ENCODE measurements around the gene PIGA. TPM values are rescaled to one million over a fixed set of nuclear protein-coding genes. Genes with fewer than 3 reads are reported as not detected.

PIGA gene
- total RNA-seq, 1 experiment from 2014 or later: 13.9 TPM

GRCh38 chrX:15366506-15367352 is 31.4 kb upstream of the PIGA start:
- Mint-ChIP-seq H3K36me3 (ENCODE audit: insufficient read depth in 1 of 3, low read depth in 3 of 3) (no peaks in the 10 kb centered on the region; a peak in 1 of 7 replicates), H3K4me1 (peaks cover 5 to 10% of the 10 kb centered on the region in 2 experiments)
- H4K5ac ChIP-seq (ENCODE audit: insufficient read length, low read depth, low read length): no peak overlapping the region

More at GRCh38 chrX:15366506-15367352, 31.4 kb upstream of the PIGA start:
- Histone ChIP-seq H3K79me1 (ENCODE audit: insufficient read depth, low read depth, low read length, poor library complexity, severe bottlenecking) (no peaks in the 10 kb centered on the region), H3K27ac (ENCODE audit: insufficient read length, low read depth, low read length) (no peak overlapping the region), H3K4ac (ENCODE audit: low read depth, low read length) (no peak overlapping the region), H3T11ph (ENCODE audit: low read length) (no peak overlapping the region), H2BK20ac (ENCODE audit: low read depth, low read length, poor library complexity, severe bottlenecking) (no peak overlapping the region), H2BK15ac (ENCODE audit: low read depth, low read length) (no peak overlapping the region), H3K4me2 (ENCODE audit: insufficient read depth, insufficient read length, low read length) (no peak overlapping the region), H4K20me1 (ENCODE audit: control insufficient read depth, insufficient read depth, insufficient read length) (no peaks in the 10 kb centered on the region), H2BK5ac (ENCODE audit: insufficient read length, low read length) (no peak overlapping the region), H2AFZ (ENCODE audit: low read length) (no peak overlapping the region), H3K9ac (ENCODE audit: extremely low read depth, insufficient read length, low read length) (no peak overlapping the region), H3K14ac (ENCODE audit: insufficient read depth, low read length) (no peak overlapping the region), H2BK12ac (ENCODE audit: insufficient read length, low read depth, low read length) (no peak overlapping the region), H3K23me2 (ENCODE audit: insufficient read length, low read depth, low read length, poor library complexity, severe bottlenecking) (no peaks in the 10 kb centered on the region), H3K79me2 (ENCODE audit: insufficient read depth, low read length) (no peaks in the 10 kb centered on the region), H2AK5ac (ENCODE audit: insufficient read length, low read length) (no peak overlapping the region), H3K9me3 (ENCODE audit: control insufficient read depth, low read depth, low read length) (no peaks in the 10 kb centered on the region), H4K8ac (replicated peaks; ENCODE audit: insufficient read length, low read depth, low read length) (no peak overlapping the region), H3K56ac (ENCODE audit: insufficient read length, low read depth, low read length) (no peak overlapping the region), H2BK120ac (ENCODE audit: low read depth, low read length, poor library complexity, severe bottlenecking) (no peak overlapping the region), H3K27me3 (ENCODE audit: insufficient read depth, low read length) (no peaks in the 10 kb centered on the region), H3K18ac (ENCODE audit: insufficient read length, low read depth, low read length) (no peak overlapping the region), H3K4me1 (ENCODE audit: insufficient read depth, low read length) (no peaks in the 10 kb centered on the region), H3K23ac (ENCODE audit: insufficient read length, low read depth, low read length) (no peak overlapping the region), H4K91ac (ENCODE audit: insufficient read length, low read depth, low read length) (no peak overlapping the region)
- Mint-ChIP-seq H3K9me3 (no peaks in the 10 kb centered on the region; a peak in 1 of 5 replicates), H3K27ac (no peak overlapping the region), H3K4me3 (no peak overlapping the region), H3K27me3 (ENCODE audit: low read depth) (peaks cover 4% of the 10 kb centered on the region)
- no CpG with 5 or more reads among the region's 9 CpGs for WGBS (ENCODE audit: extremely low coverage, insufficient read length, low lambda C conversion rate)
- TF ChIP-seq CTCF (conservative IDR thresholded peaks at IDR 0.05): no peak
- no peak for DNase-seq
